B cell (primary cell): ENCODE results near the gene YJEFN3. TPM values are rescaled to one million over a fixed set of nuclear protein-coding genes. Genes with fewer than 3 reads are reported as not detected.

Source experiments
- ATAC-seq: fragments of 200-7000 bp; cut with Tn5 transposase; one replicate; pipeline ENCODE4 v1.10.0; 2021; ENCODE audit warnings: low read depth, mild to moderate bottlenecking, moderate number of reproducible peaks, moderate library complexity
- CTCF ChIA-PET: fragments of 350-600 bp; sonication (Branson Sonifier 250); formaldehyde crosslinking; loops from one replicate; lab custom pipeline; 2021; ENCODE audit warnings: antibody characterized with exemption, inconsistent platforms; lab: Charles Lee
- POLR2A ChIA-PET: fragments of 350-600 bp; sonication (Branson Sonifier 250); formaldehyde crosslinking; loops from one replicate; lab custom pipeline; 2021; ENCODE audit warnings: antibody characterized with exemption; lab: Charles Lee
- DNase-seq: peaks from one replicate; pipeline ENCODE4 v3.0.0; 2013
- H2AFZ ChIP-seq: 2 replicates; pipeline ENCODE4 v1.6.1; 2012; ENCODE audit warnings: mild to moderate bottlenecking, low read depth, low read length; ENCODE audit not compliant: insufficient read depth, poor library complexity, severe bottlenecking
- H3K27ac ChIP-seq, 2 donors: 1 replicate in 1 of 2; 2 replicates in 1 of 2; pipeline ENCODE4 v1.5.1; 2012 to 2013; ENCODE audit warnings: low read length in 2 of 2, mild to moderate bottlenecking in 2 of 2, moderate library complexity in 1 of 2
- H3K27me3 ChIP-seq, 4 experiments: fragments of 200-600 bp in 1 of 4; sonication (generic) in 1 of 4; replicated peaks in 1 of 4; 1 replicate in 2 of 4; 2 replicates in 2 of 4; pipeline versions ENCODE4 v1.6.1 to v1.7.0; 2013 to 2016; ENCODE audit warnings: low read length in 3 of 4, mild to moderate bottlenecking in 2 of 4, mixed read lengths in 1 of 4, moderate library complexity in 1 of 4; ENCODE audit not compliant: insufficient read depth in 4 of 4, control insufficient read depth in 3 of 4; ENCODE audit errors: control extremely low read depth in 1 of 4
- H3K36me3 ChIP-seq, 2 experiments: replicated peaks in 1 of 2; 1 replicate in 1 of 2; 2 replicates in 1 of 2; pipeline versions ENCODE4 v1.6.1 to v1.7.1; 2013; ENCODE audit warnings: low read length in 1 of 2; ENCODE audit not compliant: insufficient read depth in 2 of 2, control insufficient read depth in 1 of 2; ENCODE audit errors: control extremely low read depth in 1 of 2, extremely low read depth in 1 of 2
- H3K4me1 ChIP-seq, 2 donors: fragments of 200-600 bp in 1 of 2; sonication (generic) in 1 of 2; 1 replicate in 1 of 2; 2 replicates in 1 of 2; pipeline versions ENCODE4 v1.5.1 to v1.6.1; 2013 to 2017; ENCODE audit warnings: low read length in 2 of 2; ENCODE audit not compliant: control insufficient read depth in 2 of 2, insufficient read depth in 2 of 2
- H3K4me2 ChIP-seq: replicated peaks from 2 replicates; pipeline ENCODE3; 2012; ENCODE audit warnings: mild to moderate bottlenecking, low read depth, low read length; ENCODE audit not compliant: poor library complexity, severe bottlenecking
- H3K4me3 ChIP-seq, 5 experiments: fragments of 200-600 bp in 1 of 5; sonication (generic) in 1 of 5; 1 replicate in 3 of 5; 2 replicates in 2 of 5; pipeline versions ENCODE4 v1.5.1 to v1.7.0; 2011 to 2016; ENCODE audit warnings: low read length in 4 of 5, mild to moderate bottlenecking in 4 of 5, low read depth in 2 of 5, control low read depth in 1 of 5, moderate library complexity in 1 of 5; ENCODE audit not compliant: insufficient read depth in 1 of 5; ENCODE audit errors: control extremely low read depth in 1 of 5, extremely low read depth in 1 of 5
- H3K79me2 ChIP-seq: fragments of 200-600 bp; sonication (generic); one replicate; pipeline ENCODE4 v1.6.0; 2016; ENCODE audit warnings: low read length; ENCODE audit not compliant: control insufficient read depth, insufficient read depth
- H3K9ac ChIP-seq: fragments of 200-600 bp; sonication (generic); 2 replicates; pipeline ENCODE4 v1.6.1; 2017; ENCODE audit warnings: mild to moderate bottlenecking, low read length, moderate library complexity
- H3K9me3 ChIP-seq, 3 donors: one replicate each; pipeline versions ENCODE4 v1.6.1 to v1.7.1; 2013; ENCODE audit warnings: low read length in 2 of 3; ENCODE audit not compliant: control insufficient read depth in 2 of 3, insufficient read depth in 1 of 3; ENCODE audit errors: control extremely low read depth in 1 of 3
- H4K20me1 ChIP-seq: 2 replicates; pipeline ENCODE4 v1.6.0; 2012; ENCODE audit warnings: mild to moderate bottlenecking, low read length; ENCODE audit not compliant: insufficient read depth, control insufficient read depth, poor library complexity, severe bottlenecking
- H3K27ac Mint-ChIP-seq: one replicate; pipeline ENCODE4 v1.8.0; 2021; ENCODE audit warnings: mixed read lengths
- H3K27me3 Mint-ChIP-seq: one replicate; pipeline ENCODE4 v1.8.0; 2021; ENCODE audit warnings: mixed read lengths
- H3K4me1 Mint-ChIP-seq: one replicate; pipeline ENCODE4 v1.8.0; 2021; ENCODE audit warnings: mixed read lengths
- H3K4me3 Mint-ChIP-seq: one replicate; pipeline ENCODE4 v1.8.0; 2021; ENCODE audit warnings: mixed read lengths
- H3K9me3 Mint-ChIP-seq: one replicate; pipeline ENCODE4 v1.8.0; 2022; ENCODE audit warnings: mixed read lengths; ENCODE audit not compliant: insufficient read depth
- EZH2 ChIP-seq: IDR thresholded peaks from 2 replicates; pipeline ENCODE4 v1.6.1; 2012; ENCODE audit warnings: borderline replicate concordance, low read depth, mild to moderate bottlenecking, moderate library complexity, low read length; ENCODE audit not compliant: insufficient read depth, poor library complexity, severe bottlenecking
- WGBS: methylation state at CpG from one replicate; pipeline ENCODE4 v1.1.5; 2013; ENCODE audit warnings: missing lambda C conversion rate; ENCODE audit not compliant: insufficient coverage; 5-methylcytosine and 5-hydroxymethylcytosine counted together
- intact Hi-C: fragments of 100-400 bp; cut with micrococcal nuclease; formaldehyde crosslinking; loops from one replicate; pipeline ENCODE4 v1.10.0; 2022
- polyA plus RNA-seq: library from polyadenylated mRNA; depleted of rRNA; stranded (reverse); fragments of >200 nt; gene quantifications from 2 replicates; pipeline ENCODE4 v1.2.3, GENCODE V29; 2012
- total RNA-seq, 2 donors: library from RNA; stranded (reverse); fragments of 120-200 nt in 1 of 2; gene quantifications; 1 replicate in 1 of 2; 2 replicates in 1 of 2; pipeline versions ENCODE4 v1.2.3 to v1.2.4, GENCODE V29; 2013 to 2022
- TF ChIP-seq, protein P1 (sequence below): fragments of 200-600 bp; IDR thresholded peaks from one replicate; pipeline ENCODE4 v1.8.0; 2022; ENCODE audit warnings: antibody characterized with exemption, mild to moderate bottlenecking

YJEFN3 gene
- total and polyA plus RNA-seq, 2 donors (not counting 1 experiment from before 2014, with no cell fraction given): 7.1 to 8.8 TPM

DNA sequence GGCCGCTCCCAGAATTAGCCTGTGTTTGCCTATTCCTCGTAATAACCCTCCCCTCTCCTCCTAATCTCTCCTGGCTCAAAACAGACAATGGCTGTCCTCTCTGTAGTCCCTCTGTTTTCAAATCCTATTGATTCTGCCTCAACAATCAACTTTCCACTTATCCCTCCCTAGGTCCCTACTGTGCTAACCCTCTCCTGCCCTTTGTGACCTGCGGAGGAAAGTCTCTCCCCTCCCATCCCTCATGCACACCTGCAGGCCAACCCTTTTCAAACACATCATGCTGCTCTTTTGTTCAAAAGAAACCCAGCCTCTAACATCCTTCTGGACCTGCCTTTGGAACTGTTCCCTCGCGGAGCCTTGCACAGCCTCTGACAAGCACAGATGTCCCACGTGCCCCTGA is 46.7 kb downstream of the YJEFN3 start:
- Mint-ChIP-seq H3K27ac (no peak overlapping the region), H3K4me1 (no peaks in the 10 kb centered on the region), H3K27me3 (no peaks in the 10 kb centered on the region), H3K4me3 (no peak overlapping the region), H3K9me3 (no peaks in the 10 kb centered on the region)
- H3K27me3 ChIP-seq: no peaks in the 10 kb centered on the region
- ATAC-seq (no peak), DNase-seq (no peak)
- no peaks in the 10 kb centered on the region for H3K79me2 ChIP-seq
- ChIA-PET CTCF (no interaction called here), POLR2A (no interaction called here)
- no peak overlapping the region for H3K9ac ChIP-seq
- H3K4me2 ChIP-seq: no peak overlapping the region
- H3K4me1 ChIP-seq: no peaks in the 10 kb centered on the region
- no peak overlapping the region for H3K27ac ChIP-seq
- H2AFZ ChIP-seq: no peak overlapping the region
- no peaks in the 10 kb centered on the region for H3K36me3 ChIP-seq
- intact Hi-C loops: no loop called here
- no peaks in the 10 kb centered on the region for H4K20me1 ChIP-seq
- no peak for TF ChIP-seq EZH2
- TF ChIP-seq, protein P1, sequence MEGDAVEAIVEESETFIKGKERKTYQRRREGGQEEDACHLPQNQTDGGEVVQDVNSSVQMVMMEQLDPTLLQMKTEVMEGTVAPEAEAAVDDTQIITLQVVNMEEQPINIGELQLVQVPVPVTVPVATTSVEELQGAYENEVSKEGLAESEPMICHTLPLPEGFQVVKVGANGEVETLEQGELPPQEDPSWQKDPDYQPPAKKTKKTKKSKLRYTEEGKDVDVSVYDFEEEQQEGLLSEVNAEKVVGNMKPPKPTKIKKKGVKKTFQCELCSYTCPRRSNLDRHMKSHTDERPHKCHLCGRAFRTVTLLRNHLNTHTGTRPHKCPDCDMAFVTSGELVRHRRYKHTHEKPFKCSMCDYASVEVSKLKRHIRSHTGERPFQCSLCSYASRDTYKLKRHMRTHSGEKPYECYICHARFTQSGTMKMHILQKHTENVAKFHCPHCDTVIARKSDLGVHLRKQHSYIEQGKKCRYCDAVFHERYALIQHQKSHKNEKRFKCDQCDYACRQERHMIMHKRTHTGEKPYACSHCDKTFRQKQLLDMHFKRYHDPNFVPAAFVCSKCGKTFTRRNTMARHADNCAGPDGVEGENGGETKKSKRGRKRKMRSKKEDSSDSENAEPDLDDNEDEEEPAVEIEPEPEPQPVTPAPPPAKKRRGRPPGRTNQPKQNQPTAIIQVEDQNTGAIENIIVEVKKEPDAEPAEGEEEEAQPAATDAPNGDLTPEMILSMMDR: no peak
- WGBS: 87% methylated on average over 5 of the region's 6 CpGs
- no peaks in the 10 kb centered on the region for H3K9me3 ChIP-seq
- no peak overlapping the region for H3K4me3 ChIP-seq

DNA sequence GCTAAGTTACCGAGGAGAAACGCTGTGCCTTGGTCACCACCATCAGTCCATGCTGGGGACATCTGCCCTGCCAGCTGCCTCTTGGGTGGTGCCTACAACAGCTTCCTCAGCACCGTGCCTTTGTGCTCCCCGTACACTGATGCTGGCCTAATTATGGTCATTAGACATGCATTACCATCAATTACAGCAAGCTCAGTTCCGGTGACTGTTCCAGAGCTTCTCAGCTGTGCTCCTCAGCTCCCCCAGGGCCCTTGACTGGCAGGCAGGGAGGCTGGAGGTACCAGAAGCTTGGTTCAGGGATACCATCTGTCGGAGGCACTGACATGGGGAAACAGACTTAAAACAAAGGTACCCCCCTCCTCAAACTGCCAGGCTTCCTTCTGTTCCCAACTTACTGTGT is 49.5 kb downstream of the YJEFN3 start:
- Histone ChIP-seq H2AFZ (no peak overlapping the region), H3K4me2 (no peak overlapping the region), H3K27ac (no peak overlapping the region), H3K9ac (no peak overlapping the region), H3K79me2 (no peaks in the 10 kb centered on the region), H3K4me3 (no peak overlapping the region), H3K4me1 (no peaks in the 10 kb centered on the region), H3K36me3 (no peaks in the 10 kb centered on the region), H4K20me1 (no peaks in the 10 kb centered on the region), H3K27me3 (no peaks in the 10 kb centered on the region), H3K9me3 (no peaks in the 10 kb centered on the region)
- H3K27me3 Mint-ChIP-seq: no peaks in the 10 kb centered on the region
- no peak overlapping the region for H3K4me3 Mint-ChIP-seq
- ATAC-seq: no peak
- WGBS: 92% methylated on average over 5 of the region's 6 CpGs
- DNase-seq: no peak
- ChIA-PET CTCF (interaction anchor here (0.7 kb wide), 2 partner anchors 8 to 27 kb away, joined by 3 to 5 read pairs; no protein-coding TSS in a partner anchor), POLR2A (interaction anchor here (0.6 kb wide), 1 partner anchor 20 kb away, joined by 4 read pairs; no protein-coding TSS in a partner anchor)
- TF ChIP-seq, protein P1: no peak
- no peak for TF ChIP-seq EZH2
- no peaks in the 10 kb centered on the region for H3K4me1 Mint-ChIP-seq
- H3K9me3 Mint-ChIP-seq: no peaks in the 10 kb centered on the region
- intact Hi-C loops: no loop called here
- H3K27ac Mint-ChIP-seq: no peak overlapping the region
